HAP-1 (cell line): ENCODE data around the gene IRF2.

Experiments
- DNase-seq, 2 experiments: peaks; one replicate each; pipeline ENCODE4 v3.0.0-alpha.2; 2016 to 2020; ENCODE audit warnings: low spot score in 2 of 2
- H3K27me3 ChIP-seq: fragments of 250-450 bp; sonication (Bioruptor Pico); 2 replicates; pipeline ENCODE4 v1.5.1; 2020; ENCODE audit warnings: low read depth, mild to moderate bottlenecking, moderate library complexity
- H3K36me3 ChIP-seq: fragments of 250-450 bp; sonication (Bioruptor Pico); replicated peaks from 2 replicates; pipeline ENCODE4 v1.5.1; 2020; ENCODE audit warnings: mild to moderate bottlenecking
- H3K4me1 ChIP-seq: fragments of 250-450 bp; sonication (Bioruptor Pico); 2 replicates; pipeline ENCODE4 v1.5.1; 2020; ENCODE audit warnings: mild to moderate bottlenecking
- H3K4me3 ChIP-seq: fragments of 250-450 bp; sonication (Bioruptor Pico); 2 replicates; pipeline ENCODE4 v1.5.1; 2020; ENCODE audit warnings: mild to moderate bottlenecking, moderate library complexity
- H3K9me3 ChIP-seq: fragments of 250-450 bp; sonication (Bioruptor Pico); 2 replicates; pipeline ENCODE4 v1.5.1; 2020; ENCODE audit warnings: mild to moderate bottlenecking, moderate library complexity
- in situ Hi-C: fragments of 300-500 bp; cut with MboI; formaldehyde crosslinking; loops from 3 replicates; pipeline ENCODE4 v1.14.3; 2020; ENCODE audit warnings: low sequenced_read_pairs, inconsistent platforms, mixed read lengths

Gene IRF2

GRCh38 chr4:184439856-184440594 is 34.3 kb downstream of the IRF2 start:
- in situ Hi-C loops = no loop called here
- H3K36me3 ChIP-seq = no peaks in the 10 kb centered on the region
- H3K27me3 ChIP-seq = no peaks in the 10 kb centered on the region
- H3K4me3 ChIP-seq = no peak overlapping the region
- no peaks in the 10 kb centered on the region for H3K4me1 ChIP-seq
- H3K9me3 ChIP-seq = no peaks in the 10 kb centered on the region
- no peak for DNase-seq

- Histone ChIP-seq H3K36me3 (no peaks in the 10 kb centered on the region), H3K4me1 (no peaks in the 10 kb centered on the region), H3K27me3 (no peaks in the 10 kb centered on the region), H3K9me3 (no peaks in the 10 kb centered on the region), H3K4me3 (no peak overlapping the region)
- DNase-seq = no peak
- in situ Hi-C loops = no loop called here
These were observed 35.0 kb downstream of the IRF2 start for GRCh38 chr4:184439386-184439785.

- Histone ChIP-seq H3K27me3 (no peaks in the 10 kb centered on the region), H3K4me1 (no peaks in the 10 kb centered on the region), H3K36me3 (no peaks in the 10 kb centered on the region), H3K4me3 (no peak overlapping the region), H3K9me3 (no peaks in the 10 kb centered on the region)
- in situ Hi-C loops = no loop called here
- DNase-seq = no peak
These were observed 36.0 kb downstream of the IRF2 start for GRCh38 chr4:184438375-184438774.

GRCh38 chr4:184437565-184438265 is 36.6 kb downstream of the IRF2 start:
- no peak overlapping the region for H3K4me3 ChIP-seq
- no peaks in the 10 kb centered on the region for H3K9me3 ChIP-seq
- no peaks in the 10 kb centered on the region for H3K4me1 ChIP-seq
- no peak for DNase-seq
- no peaks in the 10 kb centered on the region for H3K36me3 ChIP-seq
- H3K27me3 ChIP-seq = no peaks in the 10 kb centered on the region
- in situ Hi-C loops = no loop called here

- no peaks in the 10 kb centered on the region for H3K9me3 ChIP-seq
- H3K4me3 ChIP-seq = no peak overlapping the region
- in situ Hi-C loops = no loop called here
- no peaks in the 10 kb centered on the region for H3K36me3 ChIP-seq
- no peak for DNase-seq
- H3K4me1 ChIP-seq = no peaks in the 10 kb centered on the region
- H3K27me3 ChIP-seq = no peaks in the 10 kb centered on the region
These were observed 39.8 kb downstream of the IRF2 start for GRCh38 chr4:184434501-184435066.

- in situ Hi-C loops = no loop called here
These were observed 40.3 kb downstream of the IRF2 start for GRCh38 chr4:184434021-184434420.

GRCh38 chr4:184433258-184433892 is 41.0 kb downstream of the IRF2 start:
- no peak for DNase-seq

More at GRCh38 chr4:184434021-184434420, 40.3 kb downstream of the IRF2 start:
- Histone ChIP-seq H3K27me3 (no peaks in the 10 kb centered on the region), H3K9me3 (no peaks in the 10 kb centered on the region), H3K4me1 (no peaks in the 10 kb centered on the region), H3K4me3 (no peak overlapping the region), H3K36me3 (no peaks in the 10 kb centered on the region)
- DNase-seq = no peak

GRCh38 chr4:184432127-184432922 is 42.0 kb downstream of the IRF2 start:
- no peaks in the 10 kb centered on the region for H3K27me3 ChIP-seq
- no peak overlapping the region for H3K4me3 ChIP-seq
- DNase-seq = no peak
- no peaks in the 10 kb centered on the region for H3K4me1 ChIP-seq
- H3K9me3 ChIP-seq = no peaks in the 10 kb centered on the region
- in situ Hi-C loops = no loop called here
- H3K36me3 ChIP-seq = no peaks in the 10 kb centered on the region

More at GRCh38 chr4:184433258-184433892, 41.0 kb downstream of the IRF2 start:
- no peaks in the 10 kb centered on the region for H3K9me3 ChIP-seq
- no peak overlapping the region for H3K4me3 ChIP-seq
- no peaks in the 10 kb centered on the region for H3K36me3 ChIP-seq
- H3K27me3 ChIP-seq = no peaks in the 10 kb centered on the region
- no peaks in the 10 kb centered on the region for H3K4me1 ChIP-seq
- in situ Hi-C loops = no loop called here

GRCh38 chr4:184430163-184430562 is 44.2 kb downstream of the IRF2 start:
- in situ Hi-C loops = no loop called here
- H3K4me3 ChIP-seq = no peak overlapping the region
- H3K9me3 ChIP-seq = no peaks in the 10 kb centered on the region

GRCh38 chr4:184428787-184429186 is 45.6 kb downstream of the IRF2 start:
- Histone ChIP-seq H3K9me3 (no peaks in the 10 kb centered on the region), H3K36me3 (no peaks in the 10 kb centered on the region), H3K27me3 (no peaks in the 10 kb centered on the region), H3K4me3 (no peak overlapping the region), H3K4me1 (no peaks in the 10 kb centered on the region)
- no peak for DNase-seq
- in situ Hi-C loops = no loop called here

More at GRCh38 chr4:184430163-184430562, 44.2 kb downstream of the IRF2 start:
- H3K27me3 ChIP-seq = no peaks in the 10 kb centered on the region
- H3K4me1 ChIP-seq = no peaks in the 10 kb centered on the region
- no peak for DNase-seq
- no peaks in the 10 kb centered on the region for H3K36me3 ChIP-seq

- no peaks in the 10 kb centered on the region for H3K4me1 ChIP-seq
- H3K9me3 ChIP-seq = no peaks in the 10 kb centered on the region
- H3K27me3 ChIP-seq = no peaks in the 10 kb centered on the region
- no peak for DNase-seq
- no peak overlapping the region for H3K4me3 ChIP-seq
- in situ Hi-C loops = no loop called here
- no peaks in the 10 kb centered on the region; the same call in 1 of the 2 replicates for H3K36me3 ChIP-seq
These were observed 46.7 kb downstream of the IRF2 start for GRCh38 chr4:184427687-184428086.

- no peaks in the 10 kb centered on the region for H3K4me1 ChIP-seq
- DNase-seq = no peak
- no peaks in the 10 kb centered on the region for H3K9me3 ChIP-seq
- no peaks in the 10 kb centered on the region for H3K27me3 ChIP-seq
- no peak overlapping the region for H3K4me3 ChIP-seq
- in situ Hi-C loops = no loop called here
- H3K36me3 ChIP-seq = no peaks in the 10 kb centered on the region; the same call in 1 of the 2 replicates
These were observed 47.3 kb downstream of the IRF2 start for GRCh38 chr4:184427093-184427492.
